Stimulated activated CD8-positive, alpha-beta memory T cell treated with anti-CD3 and anti-CD28 coated beads, Interleukin-12 subunit alpha, Interleukin-12 subunit beta, amount 100 ng/mL, for 24 hours (primary cell): ENCODE data around the gene RPRML.
"Not testable (repeated sequence)": the region's sequence is repeated elsewhere in the genome, so short reads cannot be mapped to it uniquely, and the experiment has no call there.

Experiments used
- DNase-seq: peaks from one replicate; pipeline ENCODE4 v3.0.0-alpha.2; 2020; ENCODE audit errors: extremely low read depth

RPRML gene

DNA sequence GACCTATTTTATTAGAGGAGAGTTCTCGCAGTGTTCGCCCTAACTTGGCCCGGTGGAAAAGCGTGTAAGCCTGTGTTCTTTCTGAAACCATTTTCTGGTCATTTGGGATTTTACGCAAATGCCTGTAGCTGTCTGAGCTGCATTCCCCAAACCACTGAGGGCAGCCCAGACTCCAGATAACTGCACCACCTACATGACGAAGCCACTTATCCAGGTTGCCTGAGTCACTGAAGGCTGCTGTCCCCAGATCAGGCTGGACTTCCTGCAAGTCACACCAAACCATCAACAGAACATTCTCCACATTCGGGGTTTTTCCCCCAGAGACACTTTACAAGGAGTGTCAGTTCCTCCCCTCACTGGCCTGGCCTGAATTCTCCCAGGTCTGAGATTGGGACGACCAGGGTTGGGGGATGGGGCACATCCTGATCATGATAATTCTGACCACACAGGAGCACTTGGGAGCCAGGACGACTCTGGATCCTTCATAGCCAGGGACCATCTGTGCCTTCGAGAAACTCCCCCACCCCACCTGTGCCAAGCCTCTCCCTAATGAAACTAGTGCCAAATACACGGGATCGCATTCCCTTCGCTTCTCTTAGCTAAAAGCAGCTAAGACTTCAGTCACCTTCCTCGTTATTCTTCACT, 2.3 kb downstream of the RPRML start:
- DNase-seq: no peak

DNA sequence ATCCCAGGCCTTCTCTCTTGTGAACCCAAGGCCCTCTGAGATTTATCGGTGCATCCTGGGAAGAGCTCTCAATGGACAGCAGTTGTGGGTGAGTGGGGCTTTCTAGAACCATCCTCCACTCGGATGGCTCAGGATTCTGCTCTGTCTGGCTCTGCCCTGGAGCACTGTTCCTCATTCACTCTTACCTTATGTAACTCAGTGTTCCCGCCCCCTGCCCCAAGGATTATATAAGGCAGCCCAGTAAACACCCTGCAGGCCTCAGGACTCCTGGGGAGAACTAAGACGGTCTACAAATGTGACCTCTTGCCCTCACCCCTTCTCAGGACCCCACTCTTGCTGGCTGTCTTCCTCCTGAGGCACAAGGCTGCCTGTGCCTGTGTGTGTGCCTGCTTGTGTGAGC, 3.8 kb downstream of the RPRML start:
- no peak for DNase-seq

DNA sequence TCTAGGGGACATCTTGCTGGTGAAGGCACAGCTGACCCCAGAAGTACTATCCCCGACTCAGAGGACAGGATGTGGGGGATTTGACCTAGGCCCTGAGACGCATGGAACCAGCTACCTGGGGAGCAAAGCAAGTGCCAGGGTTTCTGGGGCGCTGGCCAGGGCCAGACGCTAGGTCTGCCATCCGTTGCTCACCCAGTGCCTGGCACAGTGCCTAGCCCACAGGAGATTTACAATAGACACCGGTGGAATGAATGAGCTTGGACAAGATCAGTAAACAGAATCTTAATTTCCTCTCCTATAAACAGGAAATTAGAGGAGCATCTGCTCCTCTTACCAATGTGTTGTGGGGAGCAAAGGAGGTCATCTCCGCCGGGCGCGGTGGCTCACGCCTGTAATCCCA, 5.0 kb downstream of the RPRML start:
- DNase-seq: no peak

DNA sequence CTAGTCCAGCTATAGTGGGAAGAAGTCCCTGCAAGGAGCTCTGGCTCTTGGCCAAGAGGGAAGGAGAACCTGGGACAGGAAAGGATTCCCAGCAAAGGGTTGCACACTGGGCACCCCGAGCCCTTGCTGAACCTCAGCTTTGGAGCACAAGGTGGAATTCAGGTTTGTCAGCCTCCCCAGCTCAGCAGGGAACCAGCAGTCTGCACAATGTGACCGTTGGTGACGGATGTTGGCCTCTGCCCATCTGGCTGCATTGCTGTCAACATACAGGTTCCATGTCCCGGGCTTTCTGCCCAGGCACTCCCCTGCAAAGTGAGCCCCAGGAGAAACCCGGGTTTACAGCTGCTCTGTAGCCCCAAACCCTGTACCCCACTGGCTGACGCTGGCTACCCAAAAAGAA, 6.7 kb downstream of the RPRML start:
- DNase-seq: no peak

DNA sequence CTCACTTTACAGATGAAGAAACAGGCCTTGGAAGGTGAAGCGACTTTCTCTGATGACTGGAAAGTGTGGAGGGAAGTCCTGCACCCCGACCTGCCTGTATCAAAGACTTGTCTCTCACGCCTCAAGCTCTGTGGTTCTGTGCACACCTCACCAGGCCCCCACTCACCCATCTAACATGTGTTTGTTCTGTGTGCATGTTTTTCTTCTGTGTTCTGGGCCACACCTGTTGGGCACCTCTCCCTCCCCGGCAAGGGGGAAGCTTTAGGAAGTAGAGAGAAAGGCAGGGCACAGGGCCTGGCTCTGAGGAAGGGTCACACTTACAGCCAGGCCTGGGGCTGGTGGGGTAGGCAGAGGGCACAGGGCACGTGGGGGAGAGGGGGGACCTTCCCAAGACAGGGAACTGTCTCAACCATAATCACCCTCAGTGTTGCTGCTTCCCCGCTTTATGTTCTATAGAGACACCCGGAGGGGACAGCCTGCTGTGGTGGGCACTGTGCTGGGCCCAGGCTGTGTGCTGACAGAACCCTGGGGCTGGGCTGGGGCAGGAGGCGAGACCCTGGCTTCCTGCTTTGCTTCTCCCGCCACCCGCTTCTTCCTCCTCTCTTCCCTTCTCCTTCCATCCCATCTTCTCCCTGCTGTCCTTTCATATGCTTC, 7.3 kb downstream of the RPRML start:
- no peak for DNase-seq

DNA sequence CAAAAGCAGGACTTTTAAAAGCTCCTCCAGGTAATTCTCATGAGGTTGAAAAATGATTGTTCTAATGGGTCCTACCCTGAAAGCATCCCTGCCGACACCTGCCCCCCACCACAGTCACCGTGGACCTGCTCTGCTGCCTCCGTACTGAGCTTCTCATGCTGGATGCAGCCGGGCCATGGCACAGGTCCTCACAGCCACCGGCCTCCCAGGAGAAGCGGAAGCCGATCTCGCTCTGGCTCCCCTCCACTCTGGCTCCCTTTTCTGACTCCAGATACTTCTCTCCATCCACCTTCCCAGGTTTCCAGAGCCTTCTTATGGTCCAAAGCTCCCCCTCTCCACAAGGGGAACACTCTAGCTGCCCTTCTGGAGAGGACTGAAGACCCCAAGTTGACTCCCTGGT, 10.2 kb downstream of the RPRML start:
- DNase-seq: no peak

DNA sequence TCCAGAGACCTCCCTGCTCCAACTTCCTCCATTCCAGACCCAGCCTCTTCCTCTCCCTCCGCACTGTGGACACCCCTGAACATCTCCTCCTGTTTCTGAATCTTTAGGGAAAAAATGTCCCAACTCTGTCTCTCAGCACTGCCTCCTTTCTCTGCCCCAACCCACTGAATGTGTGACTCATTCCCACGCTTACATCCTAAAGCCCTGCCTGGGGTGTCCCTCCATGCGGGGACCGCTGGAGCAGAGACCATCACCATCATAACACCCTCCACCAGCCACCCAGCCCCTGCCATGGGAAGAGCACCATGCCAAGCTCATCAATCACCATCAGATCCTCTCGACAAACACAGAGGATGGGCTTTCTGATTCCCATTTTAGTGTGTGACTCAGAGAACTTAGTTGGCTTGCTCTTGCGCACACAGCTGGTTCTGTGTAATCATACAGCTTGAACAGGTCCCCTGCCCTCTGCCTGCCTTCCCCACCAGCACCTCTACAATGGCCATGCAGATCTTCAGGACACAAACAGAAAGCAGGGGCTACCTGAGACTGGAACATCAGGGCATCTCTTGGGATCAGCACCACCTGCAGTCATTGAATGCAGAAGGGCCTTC, 10.7 kb downstream of the RPRML start:
- no peak for DNase-seq

DNA sequence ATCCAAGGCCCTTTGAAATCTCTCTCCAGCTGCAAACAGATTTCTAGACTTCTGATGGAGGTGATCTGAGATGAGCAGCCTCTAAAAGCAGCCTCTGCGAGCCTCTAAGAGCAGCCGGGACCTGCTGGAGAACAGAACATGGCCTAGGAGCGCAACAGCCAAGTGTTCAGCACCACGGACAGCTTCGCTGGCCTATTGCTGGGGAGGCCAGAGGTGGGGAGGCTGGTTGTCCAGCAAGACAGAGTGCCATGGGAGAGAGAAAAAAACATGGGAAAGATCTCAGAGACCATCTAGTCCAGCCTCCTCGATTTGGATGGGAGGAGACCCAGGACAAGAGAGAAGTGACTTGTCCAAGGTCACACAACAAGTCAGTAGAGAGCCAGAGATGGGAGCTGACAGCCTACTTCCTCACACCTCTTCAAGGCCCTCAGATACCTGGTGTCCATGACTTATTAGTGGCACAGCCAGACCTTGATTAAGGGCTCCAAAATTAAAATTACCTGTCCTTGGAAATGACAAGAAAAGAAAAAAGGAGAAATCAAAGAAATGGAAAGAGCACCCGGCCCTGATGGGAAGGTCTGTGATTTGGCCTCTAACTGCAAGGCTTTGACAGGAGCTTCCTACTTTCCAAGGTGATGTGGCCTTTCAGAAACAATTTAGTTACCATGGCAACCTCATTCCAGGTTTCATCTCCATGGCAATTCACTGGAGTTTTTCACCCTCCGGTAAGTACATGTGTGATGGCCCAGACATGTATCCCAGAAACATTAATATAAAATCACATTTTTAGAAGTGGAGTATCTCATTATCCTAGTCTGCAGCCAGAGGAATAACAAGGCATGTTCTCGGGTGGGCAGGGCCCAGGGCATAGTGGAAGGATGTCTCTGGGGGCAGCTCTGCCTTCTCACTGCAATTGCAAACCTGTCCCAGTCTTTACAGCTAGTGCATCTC, 14.5 kb downstream of the RPRML start:
- DNase-seq: no peak

DNA sequence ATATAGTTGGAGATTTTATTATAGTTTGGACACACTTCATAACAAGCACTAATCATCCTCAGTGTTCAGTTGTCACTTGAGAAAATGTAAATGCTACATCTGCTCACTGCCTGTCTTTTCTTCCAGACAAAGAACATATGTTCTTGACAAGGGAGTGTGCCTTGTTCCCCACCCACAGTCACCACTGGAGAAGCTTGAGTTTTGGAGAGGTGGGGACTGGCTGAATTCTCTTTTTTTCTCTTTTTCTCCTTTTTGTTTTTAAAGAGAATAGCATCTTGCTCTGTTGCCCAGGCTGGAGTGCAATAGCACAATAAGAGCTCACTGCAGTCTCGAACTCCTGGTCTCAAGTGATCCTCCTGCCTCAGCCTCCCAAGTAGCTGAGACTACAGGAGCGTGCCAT, 15.5 kb downstream of the RPRML start:
- no peak for DNase-seq

DNA sequence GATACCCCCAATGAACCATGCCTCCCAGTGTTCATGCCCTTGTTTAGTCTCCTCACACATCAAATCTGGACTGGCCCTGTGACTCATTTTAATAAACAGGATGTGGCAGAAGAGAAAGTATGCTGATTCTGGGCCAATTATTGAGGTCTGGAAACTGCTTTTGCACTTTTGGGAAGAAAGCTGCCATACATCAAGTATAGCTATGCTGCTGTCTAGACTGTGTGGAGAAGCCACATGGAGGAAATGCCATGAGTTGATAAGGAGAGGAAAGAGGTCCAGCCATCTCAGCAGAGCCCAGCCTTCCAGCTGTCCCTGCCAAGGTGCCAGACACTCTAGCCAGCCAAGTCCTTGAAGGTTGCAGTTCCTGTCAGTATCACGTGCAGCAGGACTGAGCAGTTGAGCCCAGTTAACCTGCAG, 16.7 kb downstream of the RPRML start:
- no peak for DNase-seq

DNA sequence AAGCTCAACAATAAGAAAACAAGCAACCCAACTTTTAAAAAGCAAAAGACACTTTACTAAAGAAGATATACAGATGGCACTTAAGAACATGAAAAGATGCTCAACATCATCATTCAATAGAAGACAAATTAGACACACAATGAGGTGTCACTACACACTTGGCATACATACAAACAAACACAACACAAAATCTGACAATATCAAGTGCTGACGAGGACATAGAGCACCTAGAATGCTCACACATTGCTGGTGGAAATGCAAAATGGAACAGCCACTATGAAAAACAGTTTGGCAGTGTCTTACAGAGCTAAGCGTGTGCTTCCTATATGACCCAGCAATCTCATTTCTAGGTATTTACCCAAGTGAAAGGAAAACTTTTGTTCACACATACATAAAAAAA, 18.9 kb downstream of the RPRML start:
- DNase-seq: no peak

DNA sequence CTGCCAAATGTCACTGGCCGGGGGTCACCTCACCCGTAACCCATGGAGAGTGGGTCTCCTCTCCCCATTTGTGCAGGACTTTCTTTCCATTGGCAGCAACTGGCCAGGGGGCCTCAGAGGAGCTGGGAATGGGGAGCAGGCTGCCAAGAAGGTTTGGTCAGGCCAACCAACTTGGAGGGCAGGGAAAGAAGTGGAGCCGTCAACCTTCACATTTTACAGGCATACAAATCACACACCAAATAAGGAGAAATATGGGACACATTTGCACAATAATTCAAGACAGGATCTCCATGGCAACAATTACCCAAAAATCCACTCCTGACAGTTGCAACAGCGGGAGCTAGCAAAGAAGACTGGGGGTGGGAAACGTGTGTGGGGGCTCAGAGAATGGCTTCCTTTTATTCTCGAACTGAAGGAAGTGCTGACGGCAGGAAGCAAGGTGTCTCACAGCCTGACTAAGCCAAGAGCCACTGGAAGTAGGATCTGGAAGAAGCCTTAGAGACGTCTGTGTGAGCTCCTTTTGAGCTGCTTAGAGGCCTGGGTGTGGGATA, 20.9 kb downstream of the RPRML start:
- no peak for DNase-seq

DNA sequence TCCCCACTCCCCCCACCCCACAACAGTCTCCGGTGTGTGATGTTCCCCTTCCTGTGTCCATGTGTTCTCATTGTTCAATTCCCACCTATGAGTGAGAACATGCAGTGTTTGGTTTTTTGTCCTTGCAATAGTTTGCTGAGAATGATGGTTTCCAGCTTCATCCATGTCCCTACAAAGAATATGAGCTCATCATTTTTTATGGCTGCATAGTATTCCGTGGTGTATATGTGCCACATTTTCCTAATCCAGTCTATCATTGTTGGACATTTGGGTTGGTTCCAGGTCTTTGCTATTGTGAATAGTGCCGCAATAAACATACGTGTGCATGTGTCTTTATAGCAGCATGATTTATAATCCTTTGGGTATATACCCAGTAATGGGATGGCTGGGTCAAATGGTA, 25.9 kb downstream of the RPRML start:
- DNase-seq: not testable (repeated sequence)

DNA sequence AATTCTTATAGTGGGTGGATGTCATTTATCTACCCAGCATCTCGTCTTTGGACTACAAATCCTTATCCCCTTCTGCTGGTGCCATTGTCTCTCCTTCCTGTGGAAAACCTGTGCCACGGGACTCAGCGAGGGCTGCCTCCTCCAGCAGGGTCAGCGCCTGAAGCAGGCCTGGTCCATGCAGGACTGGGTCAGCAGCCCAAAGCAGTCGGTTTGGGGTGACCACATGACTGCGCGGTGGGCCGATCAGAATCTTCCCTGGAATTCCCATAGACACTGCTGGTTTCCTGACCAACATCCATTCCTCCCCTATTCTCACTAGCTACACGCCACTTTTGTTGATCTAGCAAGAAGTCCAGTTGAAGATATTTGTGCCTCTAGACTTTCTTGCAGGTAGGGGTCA, 26.9 kb downstream of the RPRML start:
- DNase-seq: no peak

DNA sequence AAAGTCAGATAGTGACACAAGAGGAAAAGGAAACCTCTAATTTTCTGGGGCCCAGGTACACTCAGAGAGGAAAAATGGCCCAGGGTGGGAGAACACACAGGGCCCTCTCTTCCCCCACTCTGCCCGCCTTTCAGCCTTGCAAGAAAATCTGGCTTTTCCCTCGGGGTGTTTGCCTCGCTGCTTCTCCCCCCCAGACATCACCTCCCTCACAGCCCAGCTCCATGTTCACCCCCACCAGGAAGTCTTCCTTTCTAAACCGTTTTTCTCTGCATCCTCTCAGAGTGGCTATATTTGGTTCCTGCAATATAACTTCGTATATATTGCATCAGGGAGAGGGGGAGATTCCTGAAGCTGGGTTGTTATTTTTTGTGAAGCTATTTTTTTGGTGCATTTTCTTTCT, 27.3 kb downstream of the RPRML start:
- no peak for DNase-seq

DNA sequence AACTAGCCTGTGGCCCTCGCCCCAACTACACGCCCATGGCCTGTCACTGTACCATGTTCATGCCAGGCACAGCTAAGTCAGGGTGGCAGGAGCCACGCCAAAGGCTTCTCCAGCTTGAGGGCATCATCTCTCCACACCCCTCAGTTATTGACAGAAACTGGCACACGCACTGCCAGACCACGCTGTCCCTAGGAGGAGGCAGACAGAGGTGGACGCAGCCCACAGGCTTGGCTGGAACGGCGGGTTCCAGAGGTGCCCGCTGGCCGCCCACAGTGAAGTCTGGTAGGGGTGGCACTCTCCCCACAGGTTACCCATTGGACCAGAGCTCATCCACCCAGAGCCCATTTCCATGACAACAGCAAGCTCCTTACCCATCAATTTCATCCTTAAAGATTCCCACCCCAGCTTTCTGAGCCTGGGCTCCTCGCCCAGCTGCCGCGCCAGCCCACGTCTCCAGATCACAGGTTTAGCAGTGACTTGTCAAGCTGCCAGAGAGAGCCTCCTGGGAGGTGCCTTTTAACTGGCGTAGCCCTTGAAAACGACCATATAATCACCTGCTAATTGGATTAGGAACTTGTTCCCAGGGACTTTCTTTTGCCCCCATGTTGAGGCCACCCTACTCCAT, 27.9 kb downstream of the RPRML start:
- no peak for DNase-seq

DNA sequence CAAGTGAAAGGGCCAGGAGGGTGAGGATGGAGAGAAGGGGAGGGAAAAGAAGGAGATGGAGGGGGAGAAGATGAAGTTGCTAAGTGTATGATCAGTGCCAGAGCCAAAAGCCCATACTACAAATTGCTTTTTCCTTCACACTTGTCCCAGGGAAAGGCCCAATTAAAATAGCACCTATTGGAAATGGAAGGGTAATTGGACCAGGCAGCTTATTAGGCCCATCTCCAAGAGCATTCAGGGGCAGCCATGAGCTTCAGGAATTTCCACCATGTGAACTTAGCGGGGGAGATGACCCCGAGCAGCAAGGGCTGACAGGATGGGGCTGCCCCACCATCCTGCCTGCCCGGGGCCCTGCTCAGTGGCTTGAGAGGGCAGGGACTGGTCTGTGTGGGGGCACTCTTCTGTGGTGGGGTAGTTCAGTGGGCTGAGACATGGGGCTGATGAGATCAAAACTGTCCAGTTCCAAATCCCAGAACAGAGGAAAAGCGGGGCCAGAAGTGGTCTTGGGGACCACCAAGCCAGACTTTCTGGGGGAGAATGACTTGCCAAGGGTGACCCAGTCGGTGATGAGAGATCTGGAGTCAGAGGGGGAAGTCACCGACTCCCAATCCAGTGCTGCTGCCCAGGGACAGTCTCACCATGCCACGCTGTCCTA, 28.6 kb downstream of the RPRML start:
- no peak for DNase-seq

DNA sequence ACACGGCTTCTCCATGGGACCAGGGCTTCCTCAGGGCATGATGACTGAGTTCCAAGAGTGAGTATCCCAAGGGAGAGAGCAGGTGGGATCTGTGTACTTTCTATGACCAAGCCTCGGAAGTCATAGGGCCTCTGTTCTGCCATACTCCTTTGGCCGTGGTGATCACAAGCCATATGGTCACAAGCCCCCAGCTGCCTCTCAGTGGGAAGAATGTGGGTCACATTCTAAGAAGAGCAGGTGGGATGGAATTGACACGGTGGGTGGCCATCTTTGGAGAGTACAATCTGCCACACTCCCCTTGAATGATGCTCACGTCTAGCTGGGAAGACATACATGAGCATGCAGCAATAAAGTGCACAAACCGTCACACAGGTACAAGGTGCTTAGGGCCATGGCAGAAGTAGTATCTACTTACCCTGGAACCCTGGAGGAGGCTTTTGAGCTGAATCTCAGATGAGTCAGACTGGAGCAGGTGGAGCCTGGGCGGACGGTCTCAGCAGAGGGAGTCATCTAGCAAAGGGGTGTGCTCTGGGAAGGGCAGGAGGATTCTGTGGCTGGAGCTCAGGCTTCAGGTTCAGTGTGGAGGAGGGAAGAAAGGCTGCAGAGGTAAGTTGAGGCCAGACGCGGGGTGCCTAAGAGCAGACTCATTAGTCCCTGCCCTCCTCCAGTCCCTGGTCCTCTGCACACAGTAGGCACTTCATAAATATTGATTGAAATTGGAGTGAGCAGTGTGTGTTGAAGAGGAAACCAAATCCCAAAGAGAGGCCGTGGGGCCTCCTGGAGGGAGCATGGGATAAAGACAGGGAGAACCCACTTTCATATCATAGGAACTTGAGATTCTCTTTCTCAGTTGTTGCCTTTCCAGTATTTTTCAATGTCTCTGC, 29.5 kb downstream of the RPRML start:
- DNase-seq: no peak

DNA sequence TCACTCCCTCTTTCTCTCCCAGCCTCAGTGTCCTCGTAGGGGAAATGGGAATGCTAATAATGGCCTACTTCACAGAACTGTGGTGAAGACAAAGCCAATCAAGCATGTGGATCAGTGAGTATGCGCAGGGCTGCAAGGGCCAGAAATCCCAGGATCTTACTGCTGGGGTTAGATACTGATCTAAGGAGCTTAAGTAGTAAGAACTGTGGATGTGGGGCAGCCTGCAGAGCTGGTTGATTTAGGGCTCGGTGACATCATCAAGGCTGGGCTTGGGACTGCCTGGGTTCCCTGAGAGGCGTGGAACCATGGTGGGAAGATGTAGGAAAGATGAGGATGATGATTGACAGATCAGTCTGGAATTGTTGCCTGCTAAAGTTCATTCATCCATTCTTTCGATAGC, 30.5 kb downstream of the RPRML start:
- no peak for DNase-seq

DNA sequence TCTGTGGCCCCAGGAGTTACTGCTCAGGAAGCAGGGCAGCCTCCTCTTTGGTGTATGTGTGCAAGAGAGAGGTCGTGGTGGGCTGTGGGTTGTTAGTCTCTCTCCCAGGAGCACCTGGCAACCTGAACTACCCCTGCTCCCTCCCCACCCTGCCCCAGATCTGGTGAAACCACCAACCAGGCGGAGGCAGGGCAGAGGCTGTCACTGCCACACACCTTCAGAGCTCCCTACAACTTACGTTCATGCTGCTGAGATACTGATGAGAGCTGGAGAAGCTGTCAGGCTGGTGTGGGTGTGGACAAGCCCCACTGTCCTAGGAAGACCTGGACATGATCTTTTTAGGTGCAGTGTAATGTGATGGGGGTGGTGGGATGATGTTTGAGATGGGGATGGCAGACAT, 31.8 kb downstream of the RPRML start:
- DNase-seq: no peak
